HG02678 (cell line): ENCODE results near the gene TGFB1.

Source experiments
- ATAC-seq: cut with Tn5 transposase; IDR thresholded peaks from one replicate; pipeline ENCODE4 v1.9.1; 2021; ENCODE audit warnings: mild to moderate bottlenecking, moderate library complexity; ENCODE audit not compliant: unreplicated experiment

TGFB1 gene

DNA sequence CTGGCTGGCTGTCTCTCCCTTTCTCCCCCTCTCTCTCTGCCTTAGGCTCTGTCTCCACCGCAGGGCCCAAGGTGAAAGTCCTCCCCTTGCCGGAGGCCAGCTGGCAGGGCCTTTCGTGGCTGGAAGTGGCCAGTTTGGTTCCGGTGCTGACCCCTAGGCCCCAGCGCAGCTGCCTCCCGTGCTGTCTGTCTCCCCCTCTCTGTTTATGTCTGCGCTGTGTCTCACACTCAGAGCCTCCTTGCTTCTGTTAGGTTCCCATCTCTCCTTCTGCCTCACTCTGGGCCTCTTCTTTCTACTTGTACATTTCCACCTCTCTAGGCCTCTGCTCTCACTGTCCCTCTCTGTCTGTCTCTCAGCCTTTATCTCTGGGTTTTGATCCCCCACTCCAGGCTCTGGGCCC is 30.7 kb downstream of the TGFB1 start:
- no peak for ATAC-seq

GRCh38 chr19:41322451-41322850 is 31.3 kb downstream of the TGFB1 start:
- ATAC-seq = no peak

GRCh38 chr19:41321600-41322270 is 32.0 kb downstream of the TGFB1 start:
- no peak for ATAC-seq

- ATAC-seq = no peak
These were observed 32.5 kb downstream of the TGFB1 start for GRCh38 chr19:41321204-41321599.

- no peak for ATAC-seq
These were observed 33.2 kb downstream of the TGFB1 start for GRCh38 chr19:41320568-41320967.

GRCh38 chr19:41320185-41320518 is 33.6 kb downstream of the TGFB1 start:
- no peak for ATAC-seq

DNA sequence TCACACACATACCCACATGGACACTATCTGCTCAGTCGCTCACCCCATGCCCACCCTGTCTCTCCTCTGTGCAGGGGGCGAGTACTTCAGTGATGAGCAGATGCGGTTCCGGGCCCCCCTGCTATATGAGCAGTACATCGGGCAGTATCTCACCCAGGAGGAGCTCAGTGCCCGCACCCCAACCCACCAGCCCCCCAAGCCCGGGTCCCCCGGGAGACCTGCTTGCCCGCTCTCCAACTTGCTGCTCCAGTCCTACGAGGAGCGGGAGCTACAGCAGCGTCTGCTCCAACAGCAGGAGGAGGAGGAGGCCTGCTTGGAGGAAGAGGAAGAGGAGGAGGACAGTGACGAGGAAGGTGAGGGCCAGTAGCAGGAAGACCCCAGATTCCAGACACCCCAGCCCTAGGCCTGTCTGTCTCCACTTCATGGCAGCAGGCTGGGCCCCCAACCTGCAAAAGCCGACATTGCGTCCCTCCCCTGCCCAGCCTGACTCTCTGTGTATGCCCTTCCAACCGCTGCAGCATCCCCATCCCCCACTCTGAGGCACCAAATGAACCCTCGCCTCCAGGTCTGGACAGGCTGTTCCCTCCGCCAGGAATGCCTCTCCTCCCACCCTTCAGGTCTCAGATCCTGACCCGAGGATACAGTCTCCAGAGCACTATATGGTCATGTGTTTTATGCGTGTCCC is 34.1 kb downstream of the TGFB1 start:
- no peak for ATAC-seq

DNA sequence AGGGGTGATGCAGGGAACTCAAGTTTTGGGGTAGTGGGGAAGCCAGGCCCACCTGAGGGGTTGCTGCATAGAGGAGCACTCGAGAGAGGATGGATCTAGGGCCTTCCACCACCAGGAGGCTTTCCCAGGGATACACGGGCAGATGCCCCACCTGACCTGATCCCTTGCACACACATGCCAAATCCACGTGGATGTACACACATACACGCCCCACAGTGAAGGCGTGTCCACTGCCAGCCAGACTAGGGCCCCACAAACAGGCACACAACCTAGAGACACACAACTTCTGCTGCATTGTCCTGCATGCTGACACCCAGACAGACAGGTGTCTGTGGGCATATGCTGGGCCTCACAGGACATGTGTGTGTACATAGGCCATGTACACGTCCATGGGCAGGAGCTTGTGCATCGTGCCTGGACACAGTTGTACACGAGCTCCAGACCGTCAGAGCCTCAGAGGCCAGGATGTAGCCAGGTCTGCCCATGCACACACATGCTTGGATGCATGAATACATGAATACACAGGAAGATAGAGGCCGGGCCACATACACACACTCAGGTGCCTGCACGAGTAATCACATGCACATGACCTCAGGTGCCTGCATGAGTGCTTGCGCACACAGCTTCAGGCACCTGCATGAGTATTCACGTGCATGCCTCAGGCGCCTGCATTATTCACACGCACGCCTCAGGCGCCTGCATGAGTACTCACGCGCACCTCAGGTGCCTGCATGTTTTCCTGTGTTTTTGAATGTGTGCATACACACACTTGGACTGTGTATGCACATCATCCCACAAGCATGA is 34.8 kb downstream of the TGFB1 start:
- no peak for ATAC-seq

DNA sequence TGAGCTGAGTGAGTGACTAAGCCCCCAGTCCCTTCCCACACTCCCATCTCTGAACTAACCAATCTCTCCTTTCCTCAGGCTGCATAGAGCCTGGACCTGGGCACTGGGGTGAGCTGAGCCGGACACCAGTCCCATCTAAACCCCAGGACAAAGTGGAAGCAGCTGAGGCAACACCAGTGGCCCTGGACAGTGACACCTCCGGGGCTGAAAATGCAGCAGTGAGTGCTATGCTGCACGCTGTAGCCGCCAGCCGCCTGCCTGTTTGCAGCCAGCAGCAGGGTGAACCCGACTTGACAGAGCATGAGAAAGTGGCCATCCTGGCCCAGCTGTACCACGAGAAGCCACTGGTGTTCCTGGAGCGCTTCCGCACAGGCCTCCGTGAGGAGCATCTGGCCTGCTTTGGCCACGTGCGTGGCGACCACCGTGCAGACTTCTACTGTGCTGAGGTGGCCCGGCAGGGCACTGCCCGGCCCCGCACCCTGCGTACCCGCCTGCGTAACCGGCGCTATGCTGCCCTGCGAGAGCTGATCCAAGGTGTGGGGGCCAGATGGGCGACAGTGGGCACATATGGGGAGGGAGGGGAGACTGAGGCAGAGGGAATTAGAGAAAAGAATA is 37.3 kb downstream of the TGFB1 start:
- ATAC-seq = no peak

- no peak for ATAC-seq
These were observed 42.1 kb downstream of the TGFB1 start for GRCh38 chr19:41311613-41312012.

- ATAC-seq = no peak
These were observed 42.6 kb downstream of the TGFB1 start for GRCh38 chr19:41311072-41311471.

GRCh38 chr19:41310033-41310831 is 43.5 kb downstream of the TGFB1 start, which contains the start of gene CCDC97:
TSS of gene CCDC97 (plus strand) at chr19:41310172. CDS start at chr19:41310311, 139 bp downstream.
- peak; percentile 72 for ATAC-seq

GRCh38 chr19:41309180-41310032 is 44.3 kb downstream of the TGFB1 start:
- no peak for ATAC-seq

DNA sequence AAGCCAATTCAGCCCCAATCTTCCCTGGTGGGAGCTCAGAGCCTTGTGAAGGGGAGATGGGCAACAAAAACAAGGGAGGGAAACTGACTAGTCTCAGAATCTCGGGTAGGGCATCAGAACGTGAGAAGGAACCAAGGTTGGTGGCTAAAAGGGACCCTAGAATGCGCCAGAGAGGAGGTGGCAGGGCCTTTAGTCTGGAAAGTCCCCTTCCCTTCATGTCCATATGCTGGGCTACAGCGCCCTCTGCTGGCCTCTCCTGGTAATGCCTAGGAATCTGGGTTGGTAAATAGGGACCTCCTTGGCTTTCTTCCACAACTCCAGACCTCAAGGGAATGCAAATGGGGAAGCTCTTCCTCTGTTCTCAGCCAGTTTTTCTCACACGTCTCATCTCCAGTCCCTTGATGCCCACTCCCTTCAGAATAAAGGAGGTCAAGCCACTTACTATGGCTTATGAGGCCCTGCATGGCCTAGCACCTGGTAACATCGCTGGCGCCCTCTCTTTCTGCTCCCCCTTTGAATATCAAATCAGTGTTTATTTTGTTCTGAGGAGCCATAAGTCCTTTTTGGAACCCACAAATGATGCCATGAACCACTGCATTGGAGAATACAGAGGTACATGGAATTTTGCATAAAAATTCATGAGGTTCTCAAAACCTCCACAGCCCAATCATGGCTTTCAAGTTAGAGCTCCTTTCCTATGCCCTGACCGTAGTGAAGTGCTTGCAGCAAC is 45.1 kb downstream of the TGFB1 start:
- peak; percentile 34 for ATAC-seq

- ATAC-seq = no peak
These were observed 45.7 kb downstream of the TGFB1 start for GRCh38 chr19:41307954-41308449.

- ATAC-seq = no peak
These were observed 46.4 kb downstream of the TGFB1 start for GRCh38 chr19:41307090-41307875.

DNA sequence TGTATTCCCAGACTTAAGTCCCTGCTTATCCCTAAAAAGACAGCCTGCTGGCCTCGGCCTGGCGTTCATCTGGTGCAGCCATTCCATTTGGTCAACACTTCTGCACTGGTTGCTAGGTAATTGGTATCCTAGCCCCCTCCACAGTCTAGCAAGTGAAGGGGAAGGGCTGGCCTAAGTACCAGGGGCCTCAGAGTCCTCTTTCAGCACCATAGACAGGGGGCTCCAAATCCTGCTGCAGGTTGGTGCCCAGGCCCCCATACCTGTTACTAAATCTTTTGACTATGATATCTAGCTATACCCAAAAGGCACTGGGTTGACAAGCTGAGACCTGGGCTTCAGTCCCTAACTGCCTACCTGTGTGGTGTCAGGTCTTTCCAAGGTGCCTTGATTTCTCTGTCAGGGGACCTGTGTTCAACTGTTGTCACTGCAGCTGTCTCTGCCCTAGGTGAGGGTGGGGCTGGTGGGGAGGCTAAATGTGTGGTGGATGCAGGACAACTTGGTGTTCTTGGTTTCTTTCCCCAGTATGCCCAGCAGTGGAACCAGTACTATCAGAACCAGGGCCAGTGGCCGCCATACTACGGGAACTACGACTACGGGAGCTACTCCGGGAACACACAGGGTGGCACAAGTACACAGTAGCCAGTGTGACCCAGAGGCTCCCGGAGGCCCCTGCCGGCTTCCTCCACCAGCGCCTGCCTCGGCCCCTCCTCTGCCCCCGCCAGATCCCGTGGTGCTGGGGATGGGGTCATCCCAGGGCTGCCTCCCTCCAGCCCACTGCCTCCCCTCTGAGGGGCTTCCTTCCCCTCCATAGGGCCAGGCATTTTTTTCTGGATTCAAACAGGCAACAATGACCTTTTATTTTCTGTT is 47.6 kb downstream of the TGFB1 start:
- ATAC-seq = no peak
